Progenitor cell of endocrine pancreas (in vitro differentiated cells): Measurements from ENCODE around the gene SHISAL1. TPM values are rescaled to one million over a fixed set of nuclear protein-coding genes. Genes with fewer than 3 reads are reported as not detected.

Source experiments
- DNase-seq: peaks from one replicate; pipeline ENCODE4 v3.0.0; 2021; ENCODE audit warnings: low spot score; ENCODE audit not compliant: unreplicated experiment
- H3K27ac Mint-ChIP-seq: 2 replicates; pipeline ENCODE4 v1.8.0; 2021; ENCODE audit warnings: mild to moderate bottlenecking, moderate library complexity, mixed read lengths
- H3K27me3 Mint-ChIP-seq: 2 replicates; pipeline ENCODE4 v1.8.0; 2021; ENCODE audit warnings: mixed read lengths
- H3K36me3 Mint-ChIP-seq: 2 replicates; pipeline ENCODE4 v1.8.0; 2022; ENCODE audit warnings: mixed read lengths; ENCODE audit not compliant: insufficient read depth
- H3K4me1 Mint-ChIP-seq: 2 replicates; pipeline ENCODE4 v1.8.0; 2021; ENCODE audit warnings: low read depth, mixed read lengths
- H3K4me3 Mint-ChIP-seq: 2 replicates; pipeline ENCODE4 v1.8.0; 2021; ENCODE audit warnings: low read depth, mild to moderate bottlenecking, moderate library complexity, mixed read lengths
- H3K9me3 Mint-ChIP-seq: 2 replicates; pipeline ENCODE4 v1.8.0; 2021; ENCODE audit warnings: low read depth, mixed read lengths
- total RNA-seq: library from RNA; stranded (reverse); gene quantifications from 2 replicates; pipeline ENCODE4 v1.2.1, GENCODE V29; 2021
- TF ChIP-seq, protein P1 (sequence below): fragments of 200-600 bp; sonication (generic); IDR thresholded peaks from one replicate; pipeline ENCODE4 v1.5.0; 2021; ENCODE audit warnings: antibody characterized with exemption, mild to moderate bottlenecking; ENCODE audit not compliant: unreplicated experiment

SHISAL1 gene
- total RNA-seq, 1 donor from 2014 or later: 0.46 TPM

DNA sequence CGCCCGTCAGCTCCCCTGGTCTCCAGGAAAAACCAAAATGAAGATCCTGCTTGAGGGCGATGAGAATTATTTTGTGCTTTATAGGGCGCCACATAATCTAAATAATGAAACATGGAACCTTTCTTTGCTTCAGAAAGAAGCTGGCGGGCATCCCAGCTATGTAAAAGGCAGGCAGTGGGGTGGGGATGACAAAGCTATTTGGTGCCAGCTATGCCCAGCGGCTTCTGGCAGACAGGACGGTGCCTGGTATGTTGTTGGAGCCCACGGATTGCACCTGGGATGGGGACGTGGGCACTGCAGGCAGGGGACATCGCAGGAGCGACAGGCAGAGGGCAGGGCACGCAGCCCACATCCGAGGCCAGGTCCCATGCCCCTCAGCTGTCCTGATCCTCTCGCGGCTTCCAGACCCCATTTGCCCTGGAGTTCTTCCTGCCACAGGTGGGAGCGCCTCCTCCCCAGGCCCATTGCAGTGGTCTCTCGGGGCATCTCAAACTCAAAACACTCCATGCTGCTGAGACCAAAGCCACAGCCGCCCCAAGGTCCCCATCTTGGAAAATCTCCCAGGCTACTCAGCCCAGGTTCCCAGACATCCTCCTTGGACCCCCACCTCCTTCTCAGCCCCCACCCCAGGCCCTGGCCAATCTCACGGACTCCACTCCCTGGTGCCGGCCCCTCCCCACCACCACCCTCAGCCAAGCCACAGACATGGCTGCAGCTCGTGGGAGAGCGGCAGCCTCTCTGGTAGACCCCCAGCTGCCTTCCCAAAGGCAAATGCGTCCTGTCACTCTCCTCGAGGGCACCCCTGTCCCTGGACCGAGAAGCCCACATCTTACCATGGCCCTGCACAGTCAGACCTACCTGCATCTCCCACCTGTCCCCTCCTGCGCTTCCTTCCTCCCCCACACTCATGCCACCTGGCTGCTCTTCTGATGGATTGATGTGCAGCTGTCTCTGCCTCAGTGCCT, 45.7 kb downstream of the SHISAL1 start:
- Mint-ChIP-seq H3K9me3 (no peaks in the 10 kb centered on the region), H3K27me3 (peaks cover 26% of the 10 kb centered on the region), H3K4me3 (no peak overlapping the region), H3K4me1 (no peaks in the 10 kb centered on the region), H3K36me3 (no peaks in the 10 kb centered on the region), H3K27ac (peak overlapping the region; percentile 48)
- TF ChIP-seq, protein P1, sequence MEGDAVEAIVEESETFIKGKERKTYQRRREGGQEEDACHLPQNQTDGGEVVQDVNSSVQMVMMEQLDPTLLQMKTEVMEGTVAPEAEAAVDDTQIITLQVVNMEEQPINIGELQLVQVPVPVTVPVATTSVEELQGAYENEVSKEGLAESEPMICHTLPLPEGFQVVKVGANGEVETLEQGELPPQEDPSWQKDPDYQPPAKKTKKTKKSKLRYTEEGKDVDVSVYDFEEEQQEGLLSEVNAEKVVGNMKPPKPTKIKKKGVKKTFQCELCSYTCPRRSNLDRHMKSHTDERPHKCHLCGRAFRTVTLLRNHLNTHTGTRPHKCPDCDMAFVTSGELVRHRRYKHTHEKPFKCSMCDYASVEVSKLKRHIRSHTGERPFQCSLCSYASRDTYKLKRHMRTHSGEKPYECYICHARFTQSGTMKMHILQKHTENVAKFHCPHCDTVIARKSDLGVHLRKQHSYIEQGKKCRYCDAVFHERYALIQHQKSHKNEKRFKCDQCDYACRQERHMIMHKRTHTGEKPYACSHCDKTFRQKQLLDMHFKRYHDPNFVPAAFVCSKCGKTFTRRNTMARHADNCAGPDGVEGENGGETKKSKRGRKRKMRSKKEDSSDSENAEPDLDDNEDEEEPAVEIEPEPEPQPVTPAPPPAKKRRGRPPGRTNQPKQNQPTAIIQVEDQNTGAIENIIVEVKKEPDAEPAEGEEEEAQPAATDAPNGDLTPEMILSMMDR: no peak
- DNase-seq: no peak

DNA sequence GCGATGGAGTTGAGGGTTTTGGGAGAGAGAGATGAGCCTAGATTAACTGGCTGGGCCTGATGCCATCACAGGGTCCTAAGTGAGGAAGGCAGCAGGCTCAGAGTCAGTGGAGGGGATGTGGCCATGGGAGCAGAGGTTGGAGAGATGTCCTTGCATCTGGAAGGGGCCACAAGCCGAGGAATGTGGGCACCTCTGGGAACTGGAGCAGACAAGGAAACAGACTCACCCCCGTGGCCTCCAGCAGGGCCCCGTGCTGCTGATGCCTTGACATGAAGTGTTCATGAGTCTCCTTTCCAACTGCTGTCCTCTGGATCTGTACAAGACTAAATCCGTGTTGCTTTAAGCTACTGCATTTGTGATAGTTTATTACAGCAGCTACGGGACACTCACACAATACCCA, 49.2 kb downstream of the SHISAL1 start:
- no peak for DNase-seq
- no peaks in the 10 kb centered on the region for H3K9me3 Mint-ChIP-seq
- TF ChIP-seq, protein P1: no peak
- H3K36me3 Mint-ChIP-seq: no peaks in the 10 kb centered on the region
- no peak overlapping the region for H3K4me3 Mint-ChIP-seq
- H3K27ac Mint-ChIP-seq: no peak overlapping the region
- H3K27me3 Mint-ChIP-seq: peaks cover 26% of the 10 kb centered on the region
- no peaks in the 10 kb centered on the region for H3K4me1 Mint-ChIP-seq

DNA sequence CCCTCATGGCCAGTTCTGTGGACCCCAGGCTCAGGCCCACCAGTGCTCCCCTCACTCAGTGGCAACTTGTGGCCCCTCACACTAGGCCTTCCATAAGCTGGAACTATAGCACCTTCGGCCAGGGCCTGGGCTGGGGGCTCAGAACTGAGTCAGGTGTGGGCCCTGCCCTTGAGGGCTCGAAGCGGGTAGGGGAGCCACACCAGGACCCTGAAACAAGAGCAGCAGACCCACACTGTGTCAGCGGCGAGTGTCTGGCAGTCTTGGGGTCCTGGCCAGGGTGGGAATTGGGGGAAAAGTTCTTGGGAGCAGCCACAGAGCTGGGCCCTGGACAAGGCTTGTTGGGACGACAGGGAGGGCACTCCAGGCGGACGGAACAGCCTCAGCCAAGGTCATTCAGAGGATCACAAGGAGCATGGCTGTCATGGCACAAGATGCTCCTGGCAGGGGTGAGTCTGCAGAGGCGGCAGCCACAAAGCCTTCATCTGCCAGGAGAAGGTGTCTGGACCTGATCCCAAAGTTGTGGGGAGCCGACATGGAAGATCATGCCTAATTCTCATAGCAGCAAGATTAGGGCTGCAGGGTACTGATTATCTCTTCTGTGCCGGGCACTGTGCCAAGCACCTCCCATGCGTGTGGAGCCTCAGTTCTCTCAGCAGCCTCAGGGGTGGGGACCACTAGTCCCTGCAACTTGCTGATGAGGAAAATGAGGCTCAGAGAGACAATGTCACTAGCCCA, 50.7 kb downstream of the SHISAL1 start:
- no peak overlapping the region for H3K27ac Mint-ChIP-seq
- TF ChIP-seq, protein P1: no peak
- peaks cover 21% of the 10 kb centered on the region for H3K27me3 Mint-ChIP-seq
- DNase-seq: no peak
- H3K36me3 Mint-ChIP-seq: no peaks in the 10 kb centered on the region
- no peak overlapping the region for H3K4me3 Mint-ChIP-seq
- H3K9me3 Mint-ChIP-seq: no peaks in the 10 kb centered on the region
- H3K4me1 Mint-ChIP-seq: no peaks in the 10 kb centered on the region

DNA sequence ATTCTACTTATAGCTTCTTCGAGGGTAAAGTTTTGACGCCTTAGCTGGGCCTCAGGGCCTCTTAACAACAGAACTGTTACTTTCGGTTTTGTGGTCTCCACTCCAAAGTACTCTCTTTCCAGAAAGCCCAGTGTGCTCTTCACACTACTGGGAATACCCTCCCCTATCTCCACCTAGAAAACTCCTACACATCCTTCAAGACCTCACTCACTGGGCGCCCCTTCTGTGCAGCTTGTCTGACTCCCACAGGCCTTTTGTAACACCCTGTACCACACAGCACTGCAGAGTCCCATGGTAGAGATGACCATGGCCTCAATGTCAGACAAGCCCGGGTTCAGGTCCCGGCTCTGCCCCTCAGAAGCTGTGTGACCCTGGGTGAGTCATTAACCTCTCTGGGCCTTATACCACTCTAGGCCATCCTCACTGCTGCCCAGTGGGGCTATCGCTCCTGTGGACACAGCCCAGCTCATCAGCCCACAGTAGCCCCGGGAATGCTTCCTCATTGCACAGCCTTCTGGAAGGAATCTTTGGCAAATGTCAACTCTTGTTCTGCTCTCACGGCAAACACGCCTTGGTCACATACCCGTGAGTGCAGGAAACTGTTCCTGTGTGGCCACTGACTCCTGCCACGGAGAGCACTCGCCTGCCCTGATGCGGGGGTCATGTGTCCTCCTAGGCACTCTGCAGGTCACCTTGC, 51.4 kb downstream of the SHISAL1 start:
- Mint-ChIP-seq H3K9me3 (no peaks in the 10 kb centered on the region), H3K27me3 (peaks cover 28% of the 10 kb centered on the region), H3K4me3 (no peak overlapping the region), H3K4me1 (no peaks in the 10 kb centered on the region), H3K36me3 (no peaks in the 10 kb centered on the region), H3K27ac (no peak overlapping the region)
- TF ChIP-seq, protein P1: no peak
- no peak for DNase-seq
